Astrocyte of the cerebellum (primary cell): Measurements from ENCODE around the gene LRRC8C.

Experiments used
- DNase-seq: peaks from one replicate; pipeline ENCODE4 v3.0.0-alpha.2; 2011; ENCODE audit warnings: low read depth
- H3K4me3 ChIP-seq: 2 replicates; pipeline ENCODE4 v1.5.1; 2011; ENCODE audit warnings: mild to moderate bottlenecking, low read depth, low read length, moderate library complexity
- in situ Hi-C: cut with HindIII; loops from 2 replicates; pipeline ENCODE4 v1.10.0; 2017; ENCODE audit warnings: low sequenced_read_pairs
- TF ChIP-seq, protein P1 (sequence below): IDR thresholded peaks from 2 replicates; pipeline ENCODE4 v1.5.1; 2012; ENCODE audit warnings: low read length, low read depth, moderate library complexity, mild to moderate bottlenecking; ENCODE audit errors: missing control alignments

LRRC8C gene

DNA sequence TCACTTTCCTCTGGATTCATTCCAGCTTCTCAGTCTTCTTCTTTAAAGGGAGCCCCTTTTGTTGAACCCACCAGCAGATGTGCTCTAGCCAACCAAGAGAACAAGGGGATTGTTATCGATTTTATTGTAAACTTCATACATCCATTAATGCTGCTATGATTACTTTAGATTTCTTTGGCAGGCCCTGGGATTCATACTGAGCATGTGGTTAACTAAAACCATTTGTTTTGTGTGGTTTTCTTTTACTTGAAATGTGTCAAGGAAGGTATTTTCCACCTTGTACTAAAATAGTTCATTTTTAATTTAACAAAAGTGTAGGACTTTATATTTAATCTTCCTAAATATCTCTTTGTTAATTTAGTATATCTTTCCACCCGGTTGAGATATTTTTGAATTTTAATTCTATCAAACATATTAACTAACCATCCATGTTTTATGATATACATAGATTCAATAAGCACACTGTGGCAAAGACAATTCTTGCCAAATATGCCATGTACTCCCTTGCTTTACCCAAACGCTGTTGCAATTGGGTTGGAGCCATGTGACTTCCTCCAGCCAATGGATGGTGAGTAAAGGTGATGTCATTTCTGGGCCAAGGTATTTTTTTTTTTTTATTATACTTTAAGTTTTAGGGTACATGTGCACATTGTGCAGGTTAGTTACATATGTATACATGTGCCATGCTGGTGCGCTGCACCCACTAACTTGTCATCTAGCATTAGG is 113.7 kb downstream of the LRRC8C start:
- TF ChIP-seq, protein P1, sequence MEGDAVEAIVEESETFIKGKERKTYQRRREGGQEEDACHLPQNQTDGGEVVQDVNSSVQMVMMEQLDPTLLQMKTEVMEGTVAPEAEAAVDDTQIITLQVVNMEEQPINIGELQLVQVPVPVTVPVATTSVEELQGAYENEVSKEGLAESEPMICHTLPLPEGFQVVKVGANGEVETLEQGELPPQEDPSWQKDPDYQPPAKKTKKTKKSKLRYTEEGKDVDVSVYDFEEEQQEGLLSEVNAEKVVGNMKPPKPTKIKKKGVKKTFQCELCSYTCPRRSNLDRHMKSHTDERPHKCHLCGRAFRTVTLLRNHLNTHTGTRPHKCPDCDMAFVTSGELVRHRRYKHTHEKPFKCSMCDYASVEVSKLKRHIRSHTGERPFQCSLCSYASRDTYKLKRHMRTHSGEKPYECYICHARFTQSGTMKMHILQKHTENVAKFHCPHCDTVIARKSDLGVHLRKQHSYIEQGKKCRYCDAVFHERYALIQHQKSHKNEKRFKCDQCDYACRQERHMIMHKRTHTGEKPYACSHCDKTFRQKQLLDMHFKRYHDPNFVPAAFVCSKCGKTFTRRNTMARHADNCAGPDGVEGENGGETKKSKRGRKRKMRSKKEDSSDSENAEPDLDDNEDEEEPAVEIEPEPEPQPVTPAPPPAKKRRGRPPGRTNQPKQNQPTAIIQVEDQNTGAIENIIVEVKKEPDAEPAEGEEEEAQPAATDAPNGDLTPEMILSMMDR: no peak
- no peak for DNase-seq
- H3K4me3 ChIP-seq: no peak overlapping the region
- in situ Hi-C loops: no loop called here

DNA sequence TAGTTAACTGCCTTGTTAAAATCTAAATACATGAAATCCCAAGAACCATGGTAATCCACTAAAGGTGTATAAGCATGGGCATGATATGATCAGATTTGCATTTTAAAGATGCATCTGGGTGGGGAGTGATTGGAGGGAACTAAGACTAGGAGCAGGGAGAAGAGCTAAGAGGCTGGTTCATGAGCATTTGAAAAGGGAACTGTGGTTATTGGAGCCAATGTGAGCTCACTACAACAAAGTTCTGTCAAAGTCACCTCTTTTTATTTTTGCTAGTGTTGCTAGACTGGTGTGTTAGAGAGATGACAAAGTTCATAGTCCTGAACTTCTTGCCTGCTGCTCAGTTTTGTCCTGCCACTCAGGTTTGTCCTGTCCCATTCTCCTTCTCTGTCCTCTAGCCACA is 120.8 kb downstream of the LRRC8C start:
- TF ChIP-seq, protein P1: no peak
- H3K4me3 ChIP-seq: no peak overlapping the region
- in situ Hi-C loops: no loop called here
- DNase-seq: no peak

DNA sequence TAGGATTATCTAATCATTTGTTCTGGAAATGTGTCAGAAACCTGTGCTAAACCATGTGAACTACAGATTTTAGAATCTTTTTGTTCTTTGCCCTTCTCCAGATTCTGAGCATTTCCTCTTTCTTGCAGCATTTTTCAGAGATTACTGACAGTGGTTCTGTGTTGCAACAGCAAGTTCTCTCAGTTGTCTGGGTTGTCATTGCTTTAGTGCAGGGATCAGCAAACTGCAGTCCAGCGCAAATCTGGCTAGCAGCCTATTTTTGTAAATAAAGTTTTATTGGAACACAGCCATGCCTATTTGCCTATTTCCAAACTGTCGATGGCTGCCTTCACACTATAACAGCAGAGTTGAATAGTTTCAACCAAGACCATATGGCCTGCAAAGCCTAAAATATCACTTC is 121.6 kb downstream of the LRRC8C start:
- TF ChIP-seq, protein P1: no peak
- in situ Hi-C loops: no loop called here
- no peak overlapping the region for H3K4me3 ChIP-seq
- no peak for DNase-seq

DNA sequence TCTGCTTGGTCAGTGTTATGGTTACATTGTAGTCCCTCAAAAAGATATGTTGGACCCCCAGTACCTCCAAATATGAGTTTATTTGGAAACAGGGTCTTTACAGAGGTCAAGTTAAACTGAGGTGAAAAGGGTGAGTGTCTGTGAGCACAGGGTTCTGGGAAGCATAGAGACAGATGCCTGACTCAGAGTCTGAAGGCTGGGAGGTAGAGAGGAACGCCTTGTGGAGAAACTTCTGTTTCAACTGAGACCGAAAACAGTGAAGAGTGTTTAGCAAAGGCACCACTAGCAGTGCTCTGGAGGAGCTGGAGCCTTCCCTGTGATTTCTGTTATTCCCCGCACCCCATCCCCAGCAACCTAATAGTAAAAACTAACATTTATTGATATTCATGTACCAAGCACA is 122.7 kb downstream of the LRRC8C start:
- H3K4me3 ChIP-seq: no peak overlapping the region
- TF ChIP-seq, protein P1: no peak
- no peak for DNase-seq
- in situ Hi-C loops: loop anchor here (5.0 kb wide), 1 partner anchor 273 kb away; no protein-coding TSS in a partner anchor

DNA sequence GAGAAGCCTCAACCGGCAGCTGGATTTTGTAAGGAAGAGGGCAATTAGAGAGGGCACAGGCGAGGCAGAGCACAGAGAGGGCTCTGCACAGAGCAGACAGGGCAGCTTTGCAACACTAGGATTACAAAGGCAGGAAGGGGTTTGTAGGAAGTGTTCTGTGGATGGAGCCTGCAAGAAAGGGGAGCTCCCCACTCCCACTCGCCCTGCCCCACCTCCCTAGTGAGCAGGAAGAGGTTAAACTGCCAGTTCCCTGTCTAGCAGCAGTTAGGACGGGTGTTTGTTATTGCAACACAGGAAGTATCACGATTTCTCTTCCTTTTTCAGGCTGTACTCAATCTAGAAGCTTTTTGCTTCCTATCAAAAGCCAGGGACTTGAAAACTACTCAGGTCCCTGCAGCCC is 124.6 kb downstream of the LRRC8C start:
- H3K4me3 ChIP-seq: no peak overlapping the region
- DNase-seq: no peak
- TF ChIP-seq, protein P1: no peak
- in situ Hi-C loops: loop anchor here (5.0 kb wide), 1 partner anchor 275 kb away; no protein-coding TSS in a partner anchor

DNA sequence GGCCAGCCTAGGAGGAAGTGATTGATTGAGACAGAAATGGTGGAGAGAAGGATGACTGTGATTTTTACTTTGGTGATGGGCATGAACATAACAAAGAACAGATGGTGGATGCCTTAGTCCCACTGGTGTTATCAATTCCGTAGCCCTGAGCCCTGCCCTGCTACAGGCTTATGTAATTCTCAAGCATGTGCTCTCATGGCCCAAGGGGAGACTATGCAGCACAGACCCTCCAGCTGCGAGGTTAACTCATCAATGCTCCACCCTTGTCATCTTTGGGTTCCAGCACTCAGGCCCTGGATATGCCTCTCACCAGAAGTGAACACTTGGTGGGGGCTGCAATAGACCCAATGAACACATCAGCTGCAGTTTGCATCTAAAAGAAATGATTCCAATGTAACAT is 125.2 kb downstream of the LRRC8C start:
- TF ChIP-seq, protein P1: no peak
- no peak for DNase-seq
- H3K4me3 ChIP-seq: no peak overlapping the region
- in situ Hi-C loops: loop anchor here (5.0 kb wide), 1 partner anchor 276 kb away; no protein-coding TSS in a partner anchor
